GM12878 (cell line): ENCODE results near the gene TRAF3. TPM values are rescaled to one million over a fixed set of nuclear protein-coding genes. Genes with fewer than 3 reads are reported as not detected.
A peak's percentile ranks its signal among the peaks of the same experiment; 100 is the strongest.

Source experiments
- ATAC-seq: fragments of 200-7000 bp; cut with Tn5 transposase; 3 replicates; pipeline ENCODE4 v1.9.1; 2020; ENCODE audit warnings: mild to moderate bottlenecking, moderate library complexity
- BruUV-seq: library from RNA; stranded (reverse); fragments of 400-500 nt; replicated peaks from 2 replicates; lab custom pipeline; 2021; lab: Mats Ljungman, UMichigan
- CTCF ChIA-PET: fragments of 300-600 bp; sonication (Branson Sonifier 250); formaldehyde crosslinking; extraction: SDS; loops from one replicate; lab custom pipeline; 2021; ENCODE audit warnings: inconsistent platforms; lab: Yijun Ruan, JAX
- POLR2A ChIA-PET: fragments of 350-600 bp; formaldehyde crosslinking; extraction: SDS; loops from one replicate; lab custom pipeline; 2021; ENCODE audit warnings: inconsistent platforms; lab: Charles Lee
- RAD21 ChIA-PET: fragments of 300-600 bp; sonication (Branson Sonifier 250); formaldehyde crosslinking; loops from one replicate; lab custom pipeline; 2023; ENCODE audit warnings: antibody characterized with exemption; ENCODE audit not compliant: unreplicated experiment; lab: Charles Lee
- SMC1A ChIA-PET: fragments of 300-600 bp; sonication (Branson Sonifier 250); formaldehyde crosslinking; loops from one replicate; lab custom pipeline; 2023; ENCODE audit not compliant: unreplicated experiment, uncharacterized antibody; lab: Charles Lee
- DNase-seq: peaks from one replicate; pipeline ENCODE4 v3.0.0-alpha.2; 2011; ENCODE audit warnings: low read depth, low spot score
- FAIRE-seq: peaks from 3 replicates; lab custom pipeline; 2011; peaks lifted over from hg19 to GRCh38; lab: Jason Lieb, UNC
- H2AFZ ChIP-seq: 2 replicates; pipeline ENCODE4 v1.6.0; 2011; ENCODE audit warnings: low read depth, low read length, control low read depth; ENCODE audit not compliant: control insufficient read depth
- H3K27ac ChIP-seq: 2 replicates; pipeline ENCODE4 v1.5.1; 2011; ENCODE audit warnings: control low read depth; ENCODE audit not compliant: control insufficient read depth, insufficient read depth
- H3K27me3 ChIP-seq, 2 experiments: replicated peaks in 1 of 2; 2 replicates each; pipeline versions ENCODE4 v1.6.0 to v1.6.1; 2011; ENCODE audit warnings: low read length in 1 of 2; ENCODE audit not compliant: control insufficient read depth in 2 of 2, insufficient read depth in 2 of 2
- H3K36me3 ChIP-seq, 2 experiments: 2 replicates each; pipeline ENCODE4 v1.5.1; 2011; ENCODE audit warnings: low read length in 1 of 2; ENCODE audit not compliant: control insufficient read depth in 2 of 2, insufficient read depth in 2 of 2
- H3K4me1 ChIP-seq: 2 replicates; pipeline ENCODE4 v1.6.1; 2011; ENCODE audit warnings: mild to moderate bottlenecking, low read length, moderate library complexity, mixed read lengths; ENCODE audit not compliant: control insufficient read depth, insufficient read depth
- H3K4me2 ChIP-seq: 2 replicates; pipeline ENCODE4 v1.6.0; 2011; ENCODE audit warnings: control low read depth; ENCODE audit not compliant: control insufficient read depth, insufficient read depth
- H3K4me3 ChIP-seq: fragments of 200-600 bp; sonication (generic); 2 replicates; pipeline ENCODE4 v1.5.1; 2016
- H3K79me2 ChIP-seq: 2 replicates; pipeline ENCODE4 v1.6.0; 2011; ENCODE audit warnings: low read length; ENCODE audit not compliant: control insufficient read depth, insufficient read depth
- H3K9ac ChIP-seq: 2 replicates; pipeline ENCODE4 v1.8.0; 2011; ENCODE audit warnings: low read length, control low read depth, mixed read lengths; ENCODE audit not compliant: control insufficient read depth, insufficient read depth
- H3K9me3 ChIP-seq: replicated peaks from 3 replicates; pipeline ENCODE4 v1.5.1; 2011; ENCODE audit warnings: mild to moderate bottlenecking, low read length; ENCODE audit not compliant: control insufficient read depth, insufficient read depth
- H4K20me1 ChIP-seq: 2 replicates; pipeline ENCODE4 v1.6.0; 2011; ENCODE audit not compliant: control insufficient read depth, insufficient read depth
- ATF2 ChIP-seq: IDR thresholded peaks from 2 replicates; pipeline ENCODE4 v1.6.1; 2012; ENCODE audit warnings: low read length, inconsistent platforms
- RAD21 ChIP-seq: IDR thresholded peaks from 2 replicates; pipeline ENCODE4 v1.6.1; 2011; ENCODE audit warnings: mild to moderate bottlenecking, low read depth, low read length, moderate library complexity; ENCODE audit not compliant: insufficient read depth
- SREBF1 ChIP-seq: IDR thresholded peaks from 2 replicates; pipeline ENCODE4 v1.6.1; 2012; ENCODE audit warnings: mild to moderate bottlenecking, low read length
- ZNF384 ChIP-seq: IDR thresholded peaks from 2 replicates; pipeline ENCODE4 v1.6.1; 2012; ENCODE audit warnings: low read depth, mild to moderate bottlenecking, low read length, improper control_type of control experiment, borderline replicate concordance
- WGBS: methylation state at CpG from one replicate; pipeline ENCODE4 v1.1.6; 2016; ENCODE audit warnings: low lambda C conversion rate; ENCODE audit not compliant: insufficient replicate concordance, insufficient coverage; ENCODE audit errors: missing lambda C conversion rate; 5-methylcytosine and 5-hydroxymethylcytosine counted together
- in situ Hi-C: fragments of 300-500 bp; cut with MboI; formaldehyde crosslinking; loops from 9 replicates; pipeline ENCODE4 v1.14.3; 2018; ENCODE audit warnings: mixed read lengths
- intact Hi-C: fragments of 100-400 bp; cut with micrococcal nuclease; formaldehyde crosslinking; loops from one replicate; pipeline ENCODE4 v1.14.2; 2022; ENCODE audit not compliant: unreplicated experiment
- polyA plus RNA-seq, 11 experiments: library from polyadenylated mRNA; depleted of rRNA in 4 of 11; unstranded in 6 of 11; stranded (reverse) in 5 of 11; fragments of >200 nt; fragmentation: Nextera tagmentation in 4 of 11; fragmentation: Illumina TruSeq in 1 of 11; extraction: Ambion mirVana in 4 of 11; extraction: Trizol in 1 of 11; gene quantifications; 1 replicate in 1 of 11; 2 replicates in 10 of 11; pipeline versions ENCODE4 v1.2.1 to v1.2.3, GENCODE V29; 2011 to 2016; ENCODE audit warnings: inconsistent platforms in 2 of 11, missing spikeins in 2 of 11, low read depth in 1 of 11
- total RNA-seq, 4 experiments: library from RNA; depleted of rRNA in 3 of 4; stranded (reverse); fragments of >200 nt in 3 of 4; fragmentation: Illumina TruSeq in 1 of 4; extraction: Trizol in 1 of 4; gene quantifications; 2 replicates each; pipeline versions ENCODE4 v1.2.1 to v1.2.3, GENCODE V29; 2013 to 2021
- TF ChIP-seq, protein P1 (sequence below): IDR thresholded peaks from 2 replicates; pipeline ENCODE4 v1.6.1; 2011; ENCODE audit warnings: borderline replicate concordance, low read depth, mild to moderate bottlenecking, moderate library complexity, mixed read lengths, low read length; ENCODE audit not compliant: insufficient read depth; ENCODE audit errors: extremely low read length

TRAF3 gene
- total and polyA plus RNA-seq, 10 of the 15 experiments (the other 5 are each of a cell fraction or from before 2014, with no cell fraction given), result 3.0 to 70.1 (median 36.5) TPM

GRCh38 chr14:102758087-102758486 lies 19.2 kb upstream of the TRAF3 start (continued):
- peak; percentile 48; the same call in 1 of the 2 replicates for TF ChIP-seq ATF2
- TF ChIP-seq, protein P1, sequence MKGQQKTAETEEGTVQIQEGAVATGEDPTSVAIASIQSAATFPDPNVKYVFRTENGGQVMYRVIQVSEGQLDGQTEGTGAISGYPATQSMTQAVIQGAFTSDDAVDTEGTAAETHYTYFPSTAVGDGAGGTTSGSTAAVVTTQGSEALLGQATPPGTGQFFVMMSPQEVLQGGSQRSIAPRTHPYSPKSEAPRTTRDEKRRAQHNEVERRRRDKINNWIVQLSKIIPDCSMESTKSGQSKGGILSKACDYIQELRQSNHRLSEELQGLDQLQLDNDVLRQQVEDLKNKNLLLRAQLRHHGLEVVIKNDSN, result no peak
- TF ChIP-seq ZNF384, result peak; percentile 15; the same call in 1 of the 2 replicates
- no peak for TF ChIP-seq SREBF1

- no peaks in the 10 kb centered on the region for H4K20me1 ChIP-seq
- 83% methylated on average over 10 of the region's 10 CpGs for WGBS
- no peak for DNase-seq
- H3K9ac ChIP-seq, result no peak overlapping the region
- no peak overlapping the region for H3K4me3 ChIP-seq
- no peaks in the 10 kb centered on the region for H3K79me2 ChIP-seq
- H3K4me2 ChIP-seq, result no peak overlapping the region
- ATAC-seq, result no peak
- ChIA-PET POLR2A (interaction anchor here (1.0 to 2.0 kb wide), 7 partner anchors 9 to 59 kb away, joined by 3 to 9 read pairs (median 4); no protein-coding TSS in a partner anchor), SMC1A (interaction anchor here (0.9 to 2.3 kb wide), 12 partner anchors 9 to 65 kb away, joined by 3 to 29 read pairs (median 4); no protein-coding TSS in a partner anchor), CTCF (interaction anchor here (0.7 to 4.1 kb wide), 12 partner anchors 9 to 165 kb away, joined by 3 to 47 read pairs (median 4); no protein-coding TSS in a partner anchor)
- peaks cover 45% of the 10 kb centered on the region for H3K4me1 ChIP-seq
- H3K36me3 ChIP-seq, result no peaks in the 10 kb centered on the region
- in situ Hi-C loops, result no loop called here
- TF ChIP-seq, protein P1, result no peak
- 0 out of 2 replicates have a peak, but pooled peaks have one; percentile 15 for TF ChIP-seq RAD21
- TF ChIP-seq, all 136 proteins: peak for 1
- Histone ChIP-seq H2AFZ (no peak overlapping the region), H3K27me3 (no peaks in the 10 kb centered on the region), H3K27ac (no peak overlapping the region), H3K9me3 (peaks cover 3% of the 10 kb centered on the region; the same call in 2 of the 3 replicates)
- no peak for FAIRE-seq
- intact Hi-C loops, result loop anchor here (5.0 kb wide), 1 partner anchor 152 kb away; no protein-coding TSS in a partner anchor
- RAD21 ChIA-PET, result interaction anchor here (1.0 to 3.6 kb wide), 5 partner anchors 15 to 65 kb away, joined by 3 to 42 read pairs (median 4); no protein-coding TSS in a partner anchor
- BruUV-seq, result no TSS peak
These were observed 17.6 kb upstream of the TRAF3 start for GRCh38 chr14:102759456-102760187.
